GM15510 (cell line): ENCODE data around the gene FAM3A.

Experiments used
- POLR2A ChIP-seq: IDR thresholded peaks from 3 replicates; pipeline ENCODE4 v1.6.1; 2011; ENCODE audit warnings: borderline replicate concordance; ENCODE audit not compliant: insufficient read length; ENCODE audit errors: extremely low read depth

Gene FAM3A

GRCh38 chrX:154515966-154516655 is at the start of gene FAM3A:
TSS of gene FAM3A (minus strand) at chrX:154516232. CDS start at chrX:154515772, 460 bp downstream.
- peak; percentile 75 for TF ChIP-seq POLR2A

- no peak for TF ChIP-seq POLR2A
Measured at GRCh38 chrX:154549766-154550165, 33.7 kb upstream of the FAM3A start.

- no peak for TF ChIP-seq POLR2A
Measured at GRCh38 chrX:154548028-154548316, 31.9 kb upstream of the FAM3A start.

GRCh38 chrX:154547245-154548027 is 31.4 kb upstream of the FAM3A start, which contains the start of gene IKBKG:
TSS of gene IKBKG (plus strand) at chrX:154547620. CDS start at chrX:154552003, 4,383 bp downstream.
- peak; percentile 37 for TF ChIP-seq POLR2A

- peak; percentile 85 for TF ChIP-seq POLR2A
Measured at GRCh38 chrX:154546354-154547244, 30.6 kb upstream of the FAM3A start, which contains the start of gene G6PD. TSS of gene G6PD (minus strand) at chrX:154546846. CDS start at chrX:154546155, 691 bp downstream.

- TF ChIP-seq POLR2A = no peak
Measured at GRCh38 chrX:154545673-154546274, 29.7 kb upstream of the FAM3A start.

- TF ChIP-seq POLR2A = no peak
Measured at GRCh38 chrX:154542723-154543424, 26.8 kb upstream of the FAM3A start.

- no peak for TF ChIP-seq POLR2A
Measured at GRCh38 chrX:154541896-154542722, 26.1 kb upstream of the FAM3A start.

- TF ChIP-seq POLR2A = no peak
Measured at GRCh38 chrX:154541589-154541895, 25.5 kb upstream of the FAM3A start.

GRCh38 chrX:154540897-154541535 is 25.0 kb upstream of the FAM3A start:
- no peak for TF ChIP-seq POLR2A

- TF ChIP-seq POLR2A = no peak
Measured at GRCh38 chrX:154539077-154539476, 23.0 kb upstream of the FAM3A start.

- TF ChIP-seq POLR2A = no peak
Measured at GRCh38 chrX:154535892-154536291, 19.9 kb upstream of the FAM3A start.
